GM10266 (cell line): ENCODE measurements around the gene C20orf141.

ENCODE experiments used
- DNase-seq: peaks from one replicate; pipeline ENCODE4 v3.0.0; 2012; ENCODE audit errors: extremely low spot score
- CTCF ChIP-seq: IDR thresholded peaks from 2 replicates; pipeline ENCODE4 v1.5.1; 2012; ENCODE audit warnings: mild to moderate bottlenecking, low read depth; ENCODE audit not compliant: control insufficient read depth, insufficient read depth; ENCODE audit errors: missing control alignments

Gene C20orf141

GRCh38 chr20:2859330-2860121 lies 44.7 kb downstream of the C20orf141 start:
- TF ChIP-seq CTCF = no peak
- DNase-seq = no peak

- no peak for DNase-seq
- no peak for TF ChIP-seq CTCF
Measured at GRCh38 chr20:2864626-2865025, 49.8 kb downstream of the C20orf141 start.

- no peak for TF ChIP-seq CTCF
- no peak for DNase-seq
Measured at GRCh38 chr20:2865101-2865500, 50.3 kb downstream of the C20orf141 start.
